Activated CD8-positive, alpha-beta T cell treated with anti-CD3 and anti-CD28 coated beads for 36 hours (primary cell): ENCODE data around the gene COL20A1. TPM values are rescaled to one million over a fixed set of nuclear protein-coding genes. Genes with fewer than 3 reads are reported as not detected.

Experiments used
- ATAC-seq: fragments of 200-7000 bp; cut with Tn5 transposase; one replicate; pipeline ENCODE4 v1.10.0; 2021; ENCODE audit warnings: mild to moderate bottlenecking, moderate library complexity
- CTCF ChIA-PET: fragments of 350-600 bp; sonication (Branson Sonifier 250); formaldehyde crosslinking; loops from one replicate; lab custom pipeline; 2021; ENCODE audit warnings: antibody characterized with exemption; lab: Charles Lee
- POLR2A ChIA-PET: fragments of 350-600 bp; sonication (Branson Sonifier 250); formaldehyde crosslinking; loops from one replicate; lab custom pipeline; 2021; ENCODE audit warnings: antibody characterized with exemption; lab: Charles Lee
- DNase-seq: peaks from one replicate; pipeline ENCODE4 v3.0.0-alpha.2; 2020
- H3K27ac Mint-ChIP-seq: one replicate; pipeline ENCODE4 v1.8.0; 2021; ENCODE audit warnings: mild to moderate bottlenecking, mixed read lengths
- H3K27me3 Mint-ChIP-seq: one replicate; pipeline ENCODE4 v1.8.0; 2021; ENCODE audit warnings: mixed read lengths
- H3K36me3 Mint-ChIP-seq: one replicate; pipeline ENCODE4 v1.8.0; 2021; ENCODE audit warnings: low read depth, mixed read lengths
- H3K4me1 Mint-ChIP-seq: one replicate; pipeline ENCODE4 v1.8.0; 2021; ENCODE audit warnings: low read depth, mixed read lengths
- H3K4me3 Mint-ChIP-seq: one replicate; pipeline ENCODE4 v1.8.0; 2021; ENCODE audit warnings: mild to moderate bottlenecking, moderate library complexity, mixed read lengths
- H3K9me3 Mint-ChIP-seq: one replicate; pipeline ENCODE4 v1.8.0; 2021; ENCODE audit warnings: mixed read lengths
- CTCF ChIP-seq: fragments of 200-600 bp; IDR thresholded peaks from one replicate; pipeline ENCODE4 v1.8.0; 2022; ENCODE audit warnings: antibody characterized with exemption, mild to moderate bottlenecking
- intact Hi-C: fragments of 100-400 bp; cut with micrococcal nuclease; formaldehyde crosslinking; loops from one replicate; pipeline ENCODE4 v1.10.0; 2022
- total RNA-seq, 2 experiments: library from RNA; stranded (reverse); gene quantifications; one replicate each; pipeline ENCODE4 v1.2.3, GENCODE V29; 2021

COL20A1 gene
- total RNA-seq, 2 experiments from 2014 or later: 0.04 TPM; not detected in 1

- H3K4me3 Mint-ChIP-seq: no peak overlapping the region
- H3K9me3 Mint-ChIP-seq: no peaks in the 10 kb centered on the region
- TF ChIP-seq CTCF: no peak
- H3K4me1 Mint-ChIP-seq: peaks cover 7% of the 10 kb centered on the region
- H3K36me3 Mint-ChIP-seq: no peaks in the 10 kb centered on the region
- intact Hi-C loops: no loop called here
- ChIA-PET CTCF (no interaction called here), POLR2A (no interaction called here)
- ATAC-seq (no peak), DNase-seq (no peak)
- peaks cover 25% of the 10 kb centered on the region for H3K27me3 Mint-ChIP-seq
- no peak overlapping the region for H3K27ac Mint-ChIP-seq
Observed at GRCh38 chr20:63258781-63259180, 34.2 kb upstream of the COL20A1 start.

- intact Hi-C loops: no loop called here
- Mint-ChIP-seq H3K4me1 (peaks cover 7% of the 10 kb centered on the region), H3K27ac (no peak overlapping the region), H3K4me3 (no peak overlapping the region), H3K27me3 (peaks cover 24% of the 10 kb centered on the region), H3K9me3 (no peaks in the 10 kb centered on the region), H3K36me3 (no peaks in the 10 kb centered on the region)
- DNase-seq: no peak
- CTCF ChIA-PET: no interaction called here
- no peak for TF ChIP-seq CTCF
- no peak for ATAC-seq
- POLR2A ChIA-PET: interaction anchor here (0.6 kb wide), 1 partner anchor 362 kb away, joined by 3 read pairs; no protein-coding TSS in a partner anchor
Observed at GRCh38 chr20:63259734-63260460, 33.1 kb upstream of the COL20A1 start.

- H3K36me3 Mint-ChIP-seq: no peaks in the 10 kb centered on the region
- H3K27me3 Mint-ChIP-seq: peaks cover 18% of the 10 kb centered on the region
- H3K9me3 Mint-ChIP-seq: no peaks in the 10 kb centered on the region
- CTCF ChIA-PET: no interaction called here
- no peak overlapping the region for H3K4me3 Mint-ChIP-seq
- POLR2A ChIA-PET: interaction anchor here (0.6 kb wide), 1 partner anchor 363 kb away, joined by 3 read pairs; no protein-coding TSS in a partner anchor
- no peak overlapping the region for H3K27ac Mint-ChIP-seq
- no peak for TF ChIP-seq CTCF
- DNase-seq (no peak), ATAC-seq (no peak)
- peaks cover 7% of the 10 kb centered on the region for H3K4me1 Mint-ChIP-seq
- intact Hi-C loops: no loop called here
Observed at GRCh38 chr20:63260521-63260920, 32.5 kb upstream of the COL20A1 start.

- peaks cover 18% of the 10 kb centered on the region for H3K27me3 Mint-ChIP-seq
- ATAC-seq (no peak), DNase-seq (no peak)
- POLR2A ChIA-PET: no interaction called here
- intact Hi-C loops: no loop called here
- no peaks in the 10 kb centered on the region for H3K9me3 Mint-ChIP-seq
- peaks cover 7% of the 10 kb centered on the region for H3K4me1 Mint-ChIP-seq
- TF ChIP-seq CTCF: no peak
- CTCF ChIA-PET: no interaction called here
- no peaks in the 10 kb centered on the region for H3K36me3 Mint-ChIP-seq
- no peak overlapping the region for H3K27ac Mint-ChIP-seq
- H3K4me3 Mint-ChIP-seq: no peak overlapping the region
Observed at GRCh38 chr20:63261060-63261794, 31.8 kb upstream of the COL20A1 start.
